Tibial nerve (tissue), 4 donors: ENCODE results near the gene CXCL16.

ENCODE experiments used
- EP300 ChIP-seq, 2 donors: sonication (generic); formaldehyde crosslinking; IDR thresholded peaks; one replicate each; pipeline ENCODE4 v1.6.1; 2017; ENCODE audit warnings: antibody characterized with exemption in 2 of 2, mild to moderate bottlenecking in 1 of 2
- POLR2A ChIP-seq, 2 donors: fragments of 450-650 bp; IDR thresholded peaks; one replicate each; pipeline ENCODE4 v1.6.1; 2017; ENCODE audit warnings: antibody characterized with exemption in 2 of 2, mild to moderate bottlenecking in 2 of 2, moderate library complexity in 2 of 2
- TF ChIP-seq, protein P1 (sequence below), 5 experiments: fragments of 200-600 bp in 3 of 5; fragments of 450-650 bp in 2 of 5; sonication (generic) in 3 of 5; IDR thresholded peaks; one replicate each; pipeline ENCODE4 v1.5.1; 2016 to 2019; ENCODE audit warnings: antibody characterized with exemption in 5 of 5, mild to moderate bottlenecking in 3 of 5, moderate library complexity in 2 of 5

DNA sequence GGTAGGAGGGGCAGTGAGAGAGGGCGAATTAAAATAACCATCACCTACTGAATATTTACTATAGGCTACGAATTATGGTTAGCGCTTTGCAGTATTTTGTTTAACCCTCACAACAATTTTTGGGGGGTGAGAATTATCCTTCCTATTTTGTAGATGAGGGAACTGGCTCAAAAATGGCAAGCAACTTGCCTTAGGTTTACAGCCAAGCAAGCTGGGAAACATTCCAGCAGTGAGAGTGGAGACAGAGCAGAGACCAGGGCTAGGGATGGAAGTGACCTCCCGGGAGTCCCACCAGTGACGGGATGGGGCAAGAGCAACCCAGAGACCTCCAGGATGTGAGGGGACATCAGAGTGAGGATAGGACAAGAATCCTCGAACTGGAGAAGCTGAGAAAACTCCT is 46.8 kb upstream of the CXCL16 start:
- TF ChIP-seq, protein P1, sequence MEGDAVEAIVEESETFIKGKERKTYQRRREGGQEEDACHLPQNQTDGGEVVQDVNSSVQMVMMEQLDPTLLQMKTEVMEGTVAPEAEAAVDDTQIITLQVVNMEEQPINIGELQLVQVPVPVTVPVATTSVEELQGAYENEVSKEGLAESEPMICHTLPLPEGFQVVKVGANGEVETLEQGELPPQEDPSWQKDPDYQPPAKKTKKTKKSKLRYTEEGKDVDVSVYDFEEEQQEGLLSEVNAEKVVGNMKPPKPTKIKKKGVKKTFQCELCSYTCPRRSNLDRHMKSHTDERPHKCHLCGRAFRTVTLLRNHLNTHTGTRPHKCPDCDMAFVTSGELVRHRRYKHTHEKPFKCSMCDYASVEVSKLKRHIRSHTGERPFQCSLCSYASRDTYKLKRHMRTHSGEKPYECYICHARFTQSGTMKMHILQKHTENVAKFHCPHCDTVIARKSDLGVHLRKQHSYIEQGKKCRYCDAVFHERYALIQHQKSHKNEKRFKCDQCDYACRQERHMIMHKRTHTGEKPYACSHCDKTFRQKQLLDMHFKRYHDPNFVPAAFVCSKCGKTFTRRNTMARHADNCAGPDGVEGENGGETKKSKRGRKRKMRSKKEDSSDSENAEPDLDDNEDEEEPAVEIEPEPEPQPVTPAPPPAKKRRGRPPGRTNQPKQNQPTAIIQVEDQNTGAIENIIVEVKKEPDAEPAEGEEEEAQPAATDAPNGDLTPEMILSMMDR (IDR thresholded peaks at IDR 0.05): no peak
- TF ChIP-seq POLR2A (IDR thresholded peaks at IDR 0.05) (no peak), EP300 (IDR thresholded peaks at IDR 0.05) (no peak)
